ENCODE results near the gene PRODH2.

DNA sequence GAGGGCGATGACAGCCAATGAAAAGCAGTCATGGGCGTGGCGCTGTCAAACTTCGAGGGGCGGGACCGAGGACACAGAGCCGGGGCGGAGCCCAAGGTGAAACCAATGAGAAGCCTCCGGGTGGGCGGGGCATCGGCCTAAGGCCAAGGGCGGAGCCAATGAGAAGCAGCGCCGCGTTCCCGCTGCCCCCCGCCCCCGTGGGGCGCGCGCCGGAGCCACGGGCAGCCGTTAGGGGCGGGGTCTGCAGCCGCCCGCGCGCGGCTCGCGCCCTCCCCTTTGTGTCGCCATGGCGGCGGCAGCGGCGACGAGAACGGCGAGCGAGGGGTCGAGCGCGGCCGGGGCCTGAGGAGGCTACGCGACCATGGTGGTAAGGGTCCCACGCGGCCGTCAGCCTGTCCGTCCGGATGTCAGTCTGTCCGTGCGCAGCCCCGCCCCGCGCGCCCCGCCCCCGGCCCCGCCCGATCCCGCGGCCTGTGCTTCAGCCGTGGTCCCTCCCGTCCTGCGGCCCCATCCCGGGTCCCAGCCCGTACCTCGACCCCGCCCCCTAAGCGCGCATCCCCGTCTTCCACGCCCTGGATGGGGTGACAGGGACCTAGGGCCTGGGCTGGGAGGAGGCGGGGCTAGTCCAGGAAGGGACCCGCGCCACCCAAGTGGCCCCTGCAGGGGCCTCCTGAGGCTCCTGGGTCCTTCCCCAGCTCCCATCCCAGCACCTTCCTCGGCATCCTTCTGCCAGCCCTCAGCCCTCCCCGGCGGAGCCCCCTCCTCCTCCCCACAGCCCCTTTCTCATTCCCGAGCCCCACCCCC lies 37.1 kb downstream of the PRODH2 start, which contains the start of gene ARHGAP33:
- TF ChIP-seq, protein P1, sequence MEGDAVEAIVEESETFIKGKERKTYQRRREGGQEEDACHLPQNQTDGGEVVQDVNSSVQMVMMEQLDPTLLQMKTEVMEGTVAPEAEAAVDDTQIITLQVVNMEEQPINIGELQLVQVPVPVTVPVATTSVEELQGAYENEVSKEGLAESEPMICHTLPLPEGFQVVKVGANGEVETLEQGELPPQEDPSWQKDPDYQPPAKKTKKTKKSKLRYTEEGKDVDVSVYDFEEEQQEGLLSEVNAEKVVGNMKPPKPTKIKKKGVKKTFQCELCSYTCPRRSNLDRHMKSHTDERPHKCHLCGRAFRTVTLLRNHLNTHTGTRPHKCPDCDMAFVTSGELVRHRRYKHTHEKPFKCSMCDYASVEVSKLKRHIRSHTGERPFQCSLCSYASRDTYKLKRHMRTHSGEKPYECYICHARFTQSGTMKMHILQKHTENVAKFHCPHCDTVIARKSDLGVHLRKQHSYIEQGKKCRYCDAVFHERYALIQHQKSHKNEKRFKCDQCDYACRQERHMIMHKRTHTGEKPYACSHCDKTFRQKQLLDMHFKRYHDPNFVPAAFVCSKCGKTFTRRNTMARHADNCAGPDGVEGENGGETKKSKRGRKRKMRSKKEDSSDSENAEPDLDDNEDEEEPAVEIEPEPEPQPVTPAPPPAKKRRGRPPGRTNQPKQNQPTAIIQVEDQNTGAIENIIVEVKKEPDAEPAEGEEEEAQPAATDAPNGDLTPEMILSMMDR (IDR thresholded peaks at IDR 0.05), result no peak
- no peak for TF ChIP-seq POLR2A (IDR thresholded peaks at IDR 0.05)
